Left hindlimb (tissue), 1 donor: ENCODE measurements around the gene ZNF322.

Source experiments
- DNase-seq: peaks from one replicate; pipeline ENCODE4 v3.0.0-alpha.2; 2018

ZNF322 gene

GRCh38 chr6:26613201-26613600 is 46.3 kb downstream of the ZNF322 start:
- DNase-seq = no peak

GRCh38 chr6:26611599-26611998 is 47.9 kb downstream of the ZNF322 start:
- no peak for DNase-seq

- no peak for DNase-seq
Measured at GRCh38 chr6:26609463-26609862, 50.1 kb downstream of the ZNF322 start.

- no peak for DNase-seq
Measured at GRCh38 chr6:26607434-26608230, 51.9 kb downstream of the ZNF322 start.

GRCh38 chr6:26604797-26605196 is 54.7 kb downstream of the ZNF322 start:
- DNase-seq = no peak

- no peak for DNase-seq
Measured at GRCh38 chr6:26604026-26604425, 55.5 kb downstream of the ZNF322 start.

- DNase-seq = no peak
Measured at GRCh38 chr6:26602262-26602661, 57.3 kb downstream of the ZNF322 start.

GRCh38 chr6:26600759-26601158 is 58.8 kb downstream of the ZNF322 start:
- no peak for DNase-seq

- DNase-seq = no peak
Measured at GRCh38 chr6:26599591-26599990, 60.0 kb downstream of the ZNF322 start.

- DNase-seq = no peak
Measured at GRCh38 chr6:26599134-26599533, 60.4 kb downstream of the ZNF322 start.

- no peak for DNase-seq
Measured at GRCh38 chr6:26598267-26598666, 61.3 kb downstream of the ZNF322 start.

GRCh38 chr6:26597821-26598220 is 61.7 kb downstream of the ZNF322 start:
- no peak for DNase-seq

GRCh38 chr6:26597389-26597766 is 62.2 kb downstream of the ZNF322 start:
- no peak for DNase-seq

GRCh38 chr6:26596579-26597388 is 62.8 kb downstream of the ZNF322 start, which contains the start of gene ABT1:
ABT1 (plus strand) TSS chr6:26596953; CDS start chr6:26596983, 30 bp downstream.
- DNase-seq = peak; percentile 99

- DNase-seq = peak; percentile 92
Measured at GRCh38 chr6:26595669-26596269, 63.8 kb downstream of the ZNF322 start.

- peak; percentile 43 for DNase-seq
Measured at GRCh38 chr6:26594730-26595632, 64.6 kb downstream of the ZNF322 start.

- no peak for DNase-seq
Measured at GRCh38 chr6:26594131-26594498, 65.4 kb downstream of the ZNF322 start.

- no peak for DNase-seq
Measured at GRCh38 chr6:26593278-26594130, 66.0 kb downstream of the ZNF322 start.

GRCh38 chr6:26592649-26593048 is 66.9 kb downstream of the ZNF322 start:
- no peak for DNase-seq

- no peak for DNase-seq
Measured at GRCh38 chr6:26588965-26589364, 70.6 kb downstream of the ZNF322 start.
